ENCODE measurements around the gene PTH2R. TPM values are rescaled to one million over a fixed set of nuclear protein-coding genes. Genes with fewer than 3 reads are reported as not detected.

The PTH2R gene
- total and polyA plus RNA-seq, 2 of the 13 experiments (the other 11 are each of a cell fraction or from before 2014, with no cell fraction given) = 0.04 TPM; not detected in 1

GRCh38 chr2:208488686-208489564 is 82.3 kb downstream of the PTH2R start (continued):
- TF ChIP-seq ZNF318 (CRISPR knock-in tag; IDR thresholded peaks at IDR 0.05) = no peak

GRCh38 chr2:208489687-208490086 is 83.1 kb downstream of the PTH2R start:
- FAIRE-seq (no peak), DNase-seq (ENCODE audit: low spot score) (no peak), ATAC-seq (0 out of 3 replicates have a peak, but pooled peaks have one; percentile 30)
- H3K4me1 ChIP-seq (ENCODE audit: insufficient read depth, low read length) = no peaks in the 10 kb centered on the region
- no peaks in the 10 kb centered on the region for H3K79me2 ChIP-seq (ENCODE audit: insufficient read depth, low read length)
- 2% methylated on average over 2 of the region's 2 CpGs for WGBS (ENCODE audit: low lambda C conversion rate)
- no peaks in the 10 kb centered on the region for H3K36me3 ChIP-seq (replicated peaks in 1 of 2; ENCODE audit: control insufficient read depth in 1 of 2, insufficient read depth in 2 of 2, low read length in 2 of 2)
- intact Hi-C loops (cut with micrococcal nuclease; ENCODE audit: unreplicated experiment) = no loop called here
- ChIA-PET POLR2A (no interaction called here), CTCF (ENCODE audit: low intra/inter-chr PET ratio, low total read pairs) (no interaction called here)
- no peaks in the 10 kb centered on the region for H3K27me3 ChIP-seq (ENCODE audit: control insufficient read depth in 1 of 2, insufficient read depth in 2 of 2, low read length in 2 of 2)
- H3K9ac ChIP-seq (ENCODE audit: insufficient read depth, low read depth, low read length) = no peak overlapping the region
- H4K20me1 ChIP-seq (ENCODE audit: insufficient read depth, low read length) = no peaks in the 10 kb centered on the region
- TF ChIP-seq TOPORS (CRISPR knock-in tag; IDR thresholded peaks at IDR 0.05) = no peak
- TF ChIP-seq, protein P1, sequence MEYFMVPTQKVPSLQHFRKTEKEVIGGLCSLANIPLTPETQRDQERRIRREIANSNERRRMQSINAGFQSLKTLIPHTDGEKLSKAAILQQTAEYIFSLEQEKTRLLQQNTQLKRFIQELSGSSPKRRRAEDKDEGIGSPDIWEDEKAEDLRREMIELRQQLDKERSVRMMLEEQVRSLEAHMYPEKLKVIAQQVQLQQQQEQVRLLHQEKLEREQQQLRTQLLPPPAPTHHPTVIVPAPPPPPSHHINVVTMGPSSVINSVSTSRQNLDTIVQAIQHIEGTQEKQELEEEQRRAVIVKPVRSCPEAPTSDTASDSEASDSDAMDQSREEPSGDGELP (IDR thresholded peaks at IDR 0.05; ENCODE audit: borderline replicate concordance, low read depth) = peak; percentile 54; the same call in 1 of the 2 replicates
- TF ChIP-seq, protein P2, sequence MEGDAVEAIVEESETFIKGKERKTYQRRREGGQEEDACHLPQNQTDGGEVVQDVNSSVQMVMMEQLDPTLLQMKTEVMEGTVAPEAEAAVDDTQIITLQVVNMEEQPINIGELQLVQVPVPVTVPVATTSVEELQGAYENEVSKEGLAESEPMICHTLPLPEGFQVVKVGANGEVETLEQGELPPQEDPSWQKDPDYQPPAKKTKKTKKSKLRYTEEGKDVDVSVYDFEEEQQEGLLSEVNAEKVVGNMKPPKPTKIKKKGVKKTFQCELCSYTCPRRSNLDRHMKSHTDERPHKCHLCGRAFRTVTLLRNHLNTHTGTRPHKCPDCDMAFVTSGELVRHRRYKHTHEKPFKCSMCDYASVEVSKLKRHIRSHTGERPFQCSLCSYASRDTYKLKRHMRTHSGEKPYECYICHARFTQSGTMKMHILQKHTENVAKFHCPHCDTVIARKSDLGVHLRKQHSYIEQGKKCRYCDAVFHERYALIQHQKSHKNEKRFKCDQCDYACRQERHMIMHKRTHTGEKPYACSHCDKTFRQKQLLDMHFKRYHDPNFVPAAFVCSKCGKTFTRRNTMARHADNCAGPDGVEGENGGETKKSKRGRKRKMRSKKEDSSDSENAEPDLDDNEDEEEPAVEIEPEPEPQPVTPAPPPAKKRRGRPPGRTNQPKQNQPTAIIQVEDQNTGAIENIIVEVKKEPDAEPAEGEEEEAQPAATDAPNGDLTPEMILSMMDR (CRISPR knock-in tag; IDR thresholded peaks at IDR 0.05) = 0 out of 2 replicates have a peak, but pooled peaks have one; percentile 6
- no peak overlapping the region for H2AFZ ChIP-seq (ENCODE audit: low read length)
- in situ Hi-C loops (cut with HindIII; ENCODE audit: extremely low pct_ligation_motif_present, low pct_unique_long_range_greater_than_20kb) = no loop called here
- H3K27ac ChIP-seq (ENCODE audit: extremely low read length, insufficient read depth, low read length) = no peak overlapping the region
- H3K4me3 ChIP-seq (replicated peaks in 1 of 3; ENCODE audit: insufficient read depth in 1 of 3, low read depth in 2 of 3, low read length in 3 of 3) = no peak overlapping the region
- H3K9me3 ChIP-seq (ENCODE audit: low read length) = no peaks in the 10 kb centered on the region
- no TSS peak for BruUV-seq (replicated peaks)
- H3K4me2 ChIP-seq (ENCODE audit: low read depth, low read length) = no peak overlapping the region

Measured in HepG2 (cell line).